ENCODE data around the gene RARG. TPM values are rescaled to one million over a fixed set of nuclear protein-coding genes. Genes with fewer than 3 reads are reported as not detected.

The RARG gene
- total RNA-seq, 1 experiment from 2014 or later, result 77.2 TPM

- DNase-seq (ENCODE audit: low spot score), result no peak
- CTCF ChIA-PET, result interaction anchor here (1.3 to 12.2 kb wide), 11 partner anchors 10 to 145 kb away, joined by 4 to 333 read pairs (median 18); partner anchors contain the start of genes AAAS, ESPL1 and PFDN5
- no peak overlapping the region for H3K27ac Mint-ChIP-seq
Measured at GRCh38 chr12:53210843-53211242, 21.2 kb downstream of the RARG start.

More at GRCh38 chr12:53210843-53211242, 21.2 kb downstream of the RARG start:
- Mint-ChIP-seq H3K4me1 (peaks cover 39% of the 10 kb centered on the region), H3K9me3 (no peaks in the 10 kb centered on the region), H3K27me3 (ENCODE audit: low read depth) (peaks cover 13% of the 10 kb centered on the region; the same call in 1 of the 2 replicates), H3K36me3 (peaks cover 28% of the 10 kb centered on the region), H3K4me3 (no peak overlapping the region)
- TF ChIP-seq IRF1 (CRISPR knock-in tag; IDR thresholded peaks at IDR 0.05) (no peak), TP53 (CRISPR knock-in tag; IDR thresholded peaks at IDR 0.05) (no peak), CREB1 (CRISPR knock-in tag; IDR thresholded peaks at IDR 0.05) (no peak), KAT7 (CRISPR knock-in tag; IDR thresholded peaks at IDR 0.05; ENCODE audit: borderline replicate concordance) (no peak), ZNF416 (CRISPR knock-in tag; IDR thresholded peaks at IDR 0.05) (no peak), AR (CRISPR knock-in tag; IDR thresholded peaks at IDR 0.05) (no peak), RELA (CRISPR knock-in tag; IDR thresholded peaks at IDR 0.05; ENCODE audit: borderline replicate concordance) (no peak), HMGXB4 (CRISPR knock-in tag; IDR thresholded peaks at IDR 0.05) (no peak), CDX4 (CRISPR knock-in tag; IDR thresholded peaks at IDR 0.05; ENCODE audit: borderline replicate concordance) (no peak), ZNF263 (CRISPR knock-in tag; IDR thresholded peaks at IDR 0.05; ENCODE audit: low read depth) (no peak), GTF2I (CRISPR knock-in tag; conservative IDR thresholded peaks at IDR 0.05) (no peak), STAT6 (CRISPR knock-in tag; conservative IDR thresholded peaks at IDR 0.05; ENCODE audit: low read depth) (no peak)
- TF ChIP-seq, protein P1, sequence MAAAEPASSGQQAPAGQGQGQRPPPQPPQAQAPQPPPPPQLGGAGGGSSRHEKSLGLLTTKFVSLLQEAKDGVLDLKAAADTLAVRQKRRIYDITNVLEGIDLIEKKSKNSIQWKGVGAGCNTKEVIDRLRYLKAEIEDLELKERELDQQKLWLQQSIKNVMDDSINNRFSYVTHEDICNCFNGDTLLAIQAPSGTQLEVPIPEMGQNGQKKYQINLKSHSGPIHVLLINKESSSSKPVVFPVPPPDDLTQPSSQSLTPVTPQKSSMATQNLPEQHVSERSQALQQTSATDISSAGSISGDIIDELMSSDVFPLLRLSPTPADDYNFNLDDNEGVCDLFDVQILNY (CRISPR knock-in tag; IDR thresholded peaks at IDR 0.05), result no peak
- TF ChIP-seq, protein P2, sequence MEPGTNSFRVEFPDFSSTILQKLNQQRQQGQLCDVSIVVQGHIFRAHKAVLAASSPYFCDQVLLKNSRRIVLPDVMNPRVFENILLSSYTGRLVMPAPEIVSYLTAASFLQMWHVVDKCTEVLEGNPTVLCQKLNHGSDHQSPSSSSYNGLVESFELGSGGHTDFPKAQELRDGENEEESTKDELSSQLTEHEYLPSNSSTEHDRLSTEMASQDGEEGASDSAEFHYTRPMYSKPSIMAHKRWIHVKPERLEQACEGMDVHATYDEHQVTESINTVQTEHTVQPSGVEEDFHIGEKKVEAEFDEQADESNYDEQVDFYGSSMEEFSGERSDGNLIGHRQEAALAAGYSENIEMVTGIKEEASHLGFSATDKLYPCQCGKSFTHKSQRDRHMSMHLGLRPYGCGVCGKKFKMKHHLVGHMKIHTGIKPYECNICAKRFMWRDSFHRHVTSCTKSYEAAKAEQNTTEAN (CRISPR knock-in tag; IDR thresholded peaks at IDR 0.05), result no peak
- TF ChIP-seq, protein P3, sequence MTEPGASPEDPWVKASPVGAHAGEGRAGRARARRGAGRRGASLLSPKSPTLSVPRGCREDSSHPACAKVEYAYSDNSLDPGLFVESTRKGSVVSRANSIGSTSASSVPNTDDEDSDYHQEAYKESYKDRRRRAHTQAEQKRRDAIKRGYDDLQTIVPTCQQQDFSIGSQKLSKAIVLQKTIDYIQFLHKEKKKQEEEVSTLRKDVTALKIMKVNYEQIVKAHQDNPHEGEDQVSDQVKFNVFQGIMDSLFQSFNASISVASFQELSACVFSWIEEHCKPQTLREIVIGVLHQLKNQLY (CRISPR knock-in tag; IDR thresholded peaks at IDR 0.05), result no peak
- TF ChIP-seq, protein P4, sequence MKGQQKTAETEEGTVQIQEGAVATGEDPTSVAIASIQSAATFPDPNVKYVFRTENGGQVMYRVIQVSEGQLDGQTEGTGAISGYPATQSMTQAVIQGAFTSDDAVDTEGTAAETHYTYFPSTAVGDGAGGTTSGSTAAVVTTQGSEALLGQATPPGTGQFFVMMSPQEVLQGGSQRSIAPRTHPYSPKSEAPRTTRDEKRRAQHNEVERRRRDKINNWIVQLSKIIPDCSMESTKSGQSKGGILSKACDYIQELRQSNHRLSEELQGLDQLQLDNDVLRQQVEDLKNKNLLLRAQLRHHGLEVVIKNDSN (CRISPR knock-in tag; IDR thresholded peaks at IDR 0.05), result no peak
- TF ChIP-seq, protein P5, sequence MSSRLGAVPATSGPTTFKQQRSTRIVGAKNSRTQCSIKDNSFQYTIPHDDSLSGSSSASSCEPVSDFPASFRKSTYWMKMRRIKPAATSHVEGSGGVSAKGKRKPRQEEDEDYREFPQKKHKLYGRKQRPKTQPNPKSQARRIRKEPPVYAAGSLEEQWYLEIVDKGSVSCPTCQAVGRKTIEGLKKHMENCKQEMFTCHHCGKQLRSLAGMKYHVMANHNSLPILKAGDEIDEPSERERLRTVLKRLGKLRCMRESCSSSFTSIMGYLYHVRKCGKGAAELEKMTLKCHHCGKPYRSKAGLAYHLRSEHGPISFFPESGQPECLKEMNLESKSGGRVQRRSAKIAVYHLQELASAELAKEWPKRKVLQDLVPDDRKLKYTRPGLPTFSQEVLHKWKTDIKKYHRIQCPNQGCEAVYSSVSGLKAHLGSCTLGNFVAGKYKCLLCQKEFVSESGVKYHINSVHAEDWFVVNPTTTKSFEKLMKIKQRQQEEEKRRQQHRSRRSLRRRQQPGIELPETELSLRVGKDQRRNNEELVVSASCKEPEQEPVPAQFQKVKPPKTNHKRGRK (CRISPR knock-in tag; IDR thresholded peaks at IDR 0.05; ENCODE audit: borderline replicate concordance), result no peak
- ATAC-seq, result no peak
- POLR2A ChIA-PET, result no interaction called here
